ENCODE results near the gene HRC.
"Not testable (repeated sequence)": the region's sequence is repeated elsewhere in the genome, so short reads cannot be mapped to it uniquely, and the experiment has no call there.

The HRC gene

GRCh38 chr19:49155005-49155819 lies at the start of gene HRC:
Gene HRC, minus strand, starts transcription at chr19:49155396. Its CDS starts 159 bp downstream, at chr19:49155237.
- no peak for DNase-seq

GRCh38 chr19:49201042-49201441 lies 45.8 kb upstream of the HRC start:
- no peak for DNase-seq

- DNase-seq: no peak
These were observed 45.2 kb upstream of the HRC start for GRCh38 chr19:49200238-49200862.

DNA sequence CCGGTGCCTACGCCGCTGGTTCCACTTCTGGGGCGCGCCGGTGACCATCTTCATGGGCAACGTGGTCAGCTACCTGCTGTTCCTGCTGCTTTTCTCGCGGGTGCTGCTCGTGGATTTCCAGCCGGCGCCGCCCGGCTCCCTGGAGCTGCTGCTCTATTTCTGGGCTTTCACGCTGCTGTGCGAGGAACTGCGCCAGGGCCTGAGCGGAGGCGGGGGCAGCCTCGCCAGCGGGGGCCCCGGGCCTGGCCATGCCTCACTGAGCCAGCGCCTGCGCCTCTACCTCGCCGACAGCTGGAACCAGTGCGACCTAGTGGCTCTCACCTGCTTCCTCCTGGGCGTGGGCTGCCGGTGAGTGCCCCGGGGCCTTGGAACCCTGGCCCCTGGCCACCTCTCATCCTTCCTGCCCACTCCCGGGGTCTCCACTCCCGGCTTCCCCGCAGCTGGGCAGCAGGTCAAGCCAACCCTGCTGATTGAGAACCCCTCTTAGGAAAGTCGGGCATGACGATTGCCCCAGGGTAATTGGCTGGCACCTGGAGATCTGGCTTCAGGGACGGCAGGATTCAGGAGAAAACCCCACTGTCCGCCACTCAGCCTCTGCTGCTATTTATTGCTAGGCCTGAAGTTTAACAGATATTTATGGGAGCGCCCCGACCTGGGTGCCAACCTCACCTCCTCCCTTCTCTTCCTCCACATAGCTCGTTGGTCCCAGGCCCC lies 41.5 kb upstream of the HRC start:
- DNase-seq: peak; percentile 72

DNA sequence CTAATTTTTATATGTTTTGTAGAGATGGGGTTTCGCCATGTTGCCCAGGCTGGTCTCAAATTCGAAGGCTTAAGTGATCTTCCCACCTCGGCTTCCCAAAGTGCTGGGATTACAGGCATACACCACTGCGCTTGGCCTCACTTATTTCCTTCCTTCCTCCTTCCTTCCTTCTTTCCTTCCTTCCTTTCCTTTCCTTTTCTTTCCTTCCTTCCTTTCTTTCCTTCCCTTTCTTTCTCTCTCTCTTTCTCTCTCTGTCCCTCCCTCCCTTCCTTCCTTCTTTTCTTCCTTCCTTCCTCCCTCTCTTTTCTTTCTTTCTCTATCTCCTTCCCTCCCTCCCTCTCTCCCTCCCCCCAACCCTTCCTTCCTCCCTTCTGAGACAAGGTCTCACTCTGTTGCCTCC lies 39.2 kb upstream of the HRC start:
- no peak for DNase-seq

GRCh38 chr19:49193822-49194394 lies 38.7 kb upstream of the HRC start:
- DNase-seq: no peak

DNA sequence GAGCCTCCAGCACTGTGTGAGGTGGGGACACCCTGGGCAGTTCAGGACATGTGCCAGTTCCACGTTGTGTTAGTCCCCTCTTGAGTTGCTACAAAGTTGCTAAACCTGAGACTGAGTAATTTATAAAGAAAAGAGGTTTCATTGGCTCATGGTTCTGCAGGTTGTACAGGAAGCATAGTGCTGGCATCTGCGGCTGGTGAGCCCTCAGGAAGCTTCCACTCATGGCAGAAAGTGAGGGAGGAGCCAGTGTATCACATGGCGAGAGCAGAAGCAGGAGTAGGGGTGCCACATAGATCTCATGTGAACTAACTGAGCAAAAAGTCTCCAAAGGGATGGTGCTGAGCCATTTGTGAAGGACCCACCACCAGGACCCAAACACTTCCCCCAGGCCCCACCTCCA lies 35.6 kb upstream of the HRC start:
- DNase-seq: no peak

DNA sequence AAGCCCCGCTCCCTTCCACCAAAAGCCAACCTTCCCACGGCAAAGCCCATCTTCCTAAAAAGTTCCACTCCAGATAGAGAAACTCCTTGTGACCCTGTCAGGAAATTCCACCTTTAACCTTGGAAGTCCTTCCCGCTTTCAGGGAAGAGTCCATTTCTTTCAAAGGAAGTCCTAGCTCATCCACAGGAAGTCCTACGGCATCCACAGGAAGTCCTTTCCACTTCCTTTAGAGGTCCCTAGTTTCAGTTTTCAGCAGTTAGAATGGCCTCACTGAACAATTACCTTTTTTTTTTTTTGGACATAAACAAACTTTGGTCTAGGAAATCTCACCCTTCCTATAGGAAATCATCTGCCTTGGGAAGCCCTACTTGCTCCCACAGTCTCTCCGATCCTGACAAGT lies 34.1 kb upstream of the HRC start:
- DNase-seq: no peak

DNA sequence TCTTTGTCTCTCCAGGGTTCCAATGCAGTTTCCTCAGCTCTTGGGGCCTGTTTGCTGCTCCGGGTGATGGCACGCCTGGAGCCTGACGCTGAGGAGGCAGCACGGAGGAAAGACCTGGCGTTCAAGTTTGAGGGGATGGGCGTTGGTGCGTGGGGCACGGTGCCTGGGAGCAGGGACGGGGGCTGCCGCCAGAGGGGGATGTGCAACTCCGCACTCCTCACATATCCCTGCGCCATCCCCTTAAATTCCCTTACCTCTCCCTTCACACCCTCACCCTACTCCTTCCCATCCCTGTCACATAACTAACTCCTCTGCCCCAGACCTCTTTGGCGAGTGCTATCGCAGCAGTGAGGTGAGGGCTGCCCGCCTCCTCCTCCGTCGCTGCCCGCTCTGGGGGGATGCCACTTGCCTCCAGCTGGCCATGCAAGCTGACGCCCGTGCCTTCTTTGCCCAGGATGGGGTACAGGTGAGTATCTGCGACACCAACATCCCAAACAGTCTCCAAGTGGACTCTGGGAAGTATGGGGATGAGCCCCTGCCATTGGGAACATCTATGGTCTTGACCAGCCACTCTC lies 33.5 kb upstream of the HRC start:
- no peak for DNase-seq

DNA sequence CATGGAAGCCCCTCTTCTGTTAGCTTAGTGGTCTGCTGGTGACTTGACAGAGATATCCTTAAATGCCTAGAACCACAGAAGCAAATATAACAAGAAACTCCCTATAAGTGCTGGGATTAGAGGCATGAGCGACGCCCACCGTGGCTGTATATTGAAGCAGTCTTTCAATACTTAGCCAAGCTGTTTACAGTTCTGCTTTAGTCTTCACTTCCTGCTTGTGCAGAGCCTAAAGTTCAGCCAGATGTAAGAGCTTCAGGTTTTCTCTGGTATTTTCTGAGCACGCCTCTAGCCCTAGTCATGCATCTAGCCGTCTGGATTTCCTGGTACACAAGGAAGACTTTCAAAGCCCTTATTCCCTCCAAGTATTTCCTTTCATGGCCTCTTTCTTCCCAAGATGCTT lies 30.9 kb upstream of the HRC start:
- no peak for DNase-seq

DNA sequence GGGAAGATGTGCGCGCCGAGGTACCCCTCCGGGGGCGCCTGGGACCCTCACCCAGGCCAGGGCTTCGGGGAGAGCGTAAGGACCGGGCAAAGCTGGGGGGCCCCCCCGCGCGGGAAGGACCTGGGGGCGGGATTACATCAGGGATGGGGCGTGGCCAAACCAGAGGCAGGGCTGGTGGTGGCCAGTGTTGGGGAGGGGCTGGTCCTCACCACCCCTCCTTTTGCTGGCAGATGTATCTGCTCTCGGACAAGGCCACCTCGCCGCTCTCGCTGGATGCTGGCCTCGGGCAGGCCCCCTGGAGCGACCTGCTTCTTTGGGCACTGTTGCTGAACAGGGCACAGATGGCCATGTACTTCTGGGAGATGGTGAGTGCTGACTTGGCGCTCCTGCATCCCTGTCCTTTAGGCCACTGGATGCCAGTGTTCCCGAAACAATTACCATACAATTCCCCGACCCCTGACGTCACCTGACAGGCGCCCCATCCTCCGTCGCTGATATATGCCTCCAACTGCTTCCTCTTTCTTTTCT lies 27.7 kb upstream of the HRC start:
- no peak for DNase-seq

- not testable (repeated sequence) for DNase-seq
These were observed 27.0 kb upstream of the HRC start for GRCh38 chr19:49182010-49182847.

DNA sequence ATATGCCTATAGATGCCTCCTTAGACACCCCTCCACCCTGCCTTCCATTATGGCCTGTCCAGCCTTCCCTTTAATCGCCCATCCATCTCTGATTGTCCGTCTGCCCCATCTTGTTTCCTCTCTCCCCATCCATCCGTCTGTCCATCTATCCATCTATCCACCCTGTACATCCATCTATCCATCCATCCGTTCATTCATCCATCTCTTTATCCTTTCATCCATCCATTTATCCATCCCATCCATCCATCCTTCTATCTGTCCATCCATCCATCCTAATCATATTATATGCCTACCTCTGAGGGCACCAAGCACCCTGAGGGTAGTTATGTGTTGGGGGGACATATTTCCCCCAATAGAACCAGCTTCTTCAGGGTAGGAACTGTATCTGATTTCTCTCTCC lies 25.5 kb upstream of the HRC start:
- DNase-seq: no peak

- no peak for DNase-seq
These were observed 18.0 kb upstream of the HRC start for GRCh38 chr19:49173198-49173597.

GRCh38 chr19:49168421-49168820 lies 13.2 kb upstream of the HRC start:
- no peak for DNase-seq

- DNase-seq: no peak
These were observed 12.7 kb upstream of the HRC start for GRCh38 chr19:49167857-49168409.

- DNase-seq: no peak
These were observed 10.7 kb upstream of the HRC start for GRCh38 chr19:49165865-49166301.

- peak; percentile 1 for DNase-seq
These were observed 10.0 kb upstream of the HRC start for GRCh38 chr19:49165111-49165750.

- DNase-seq: no peak
These were observed 6.8 kb upstream of the HRC start for GRCh38 chr19:49161987-49162386.

GRCh38 chr19:49160450-49161189 lies 5.4 kb upstream of the HRC start:
- no peak for DNase-seq
